ENCODE measurements around the gene AP2B1.

- TF ChIP-seq CTCF (IDR thresholded peaks at IDR 0.05): no peak
- no peak for TF ChIP-seq POLR2A (IDR thresholded peaks at IDR 0.05)
Observed at GRCh38 chr17:35660902-35661301, 73.8 kb downstream of the AP2B1 start.

Measured in body of pancreas (tissue), 4 donors.